ENCODE results near the gene CFAP20DC. TPM values are rescaled to one million over a fixed set of nuclear protein-coding genes. Genes with fewer than 3 reads are reported as not detected.
A peak's percentile ranks its signal among the peaks of the same experiment; 100 is the strongest.

The CFAP20DC gene
- total and polyA plus RNA-seq, 8 donors, result 1.2 to 7.7 (median 5.4) TPM

- intact Hi-C loops (cut with DNase I), result no loop called here
- ATAC-seq, result no peak
Observed at GRCh38 chr3:58804914-58805313, 244.9 kb downstream of the CFAP20DC start.

DNA sequence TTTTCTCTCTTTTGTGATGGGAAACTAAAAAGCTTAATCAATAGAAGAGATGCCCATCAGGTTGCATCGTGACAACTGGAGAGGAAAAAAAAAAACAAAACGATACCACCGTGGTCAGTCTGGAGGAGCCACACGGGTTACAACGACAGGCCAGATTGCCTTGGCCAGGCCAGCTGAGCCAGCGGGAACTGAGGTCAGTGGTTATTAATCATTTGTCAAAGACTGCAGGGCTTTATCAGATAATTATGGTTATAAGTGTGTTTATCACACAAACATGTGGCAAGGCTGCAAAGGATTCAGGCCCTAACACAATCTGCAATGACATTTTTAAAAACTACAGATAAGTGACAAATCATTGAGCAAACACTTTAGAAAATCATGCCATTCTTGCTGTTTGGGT, 248.3 kb downstream of the CFAP20DC start:
- DNase-seq (peak in 1 of 4 donors; percentile 33), ATAC-seq (no peak)
- Histone ChIP-seq H3K4me3 (no peak overlapping the region), H3K9me3 (no peaks in the 10 kb centered on the region), H3K27ac (no peak overlapping the region), H3K36me3 (no peaks in the 10 kb centered on the region), H3K4me1 (no peaks in the 10 kb centered on the region), H3K27me3 (no peaks in the 10 kb centered on the region)
- intact Hi-C loops (cut with DNase I), result no loop called here
- TF ChIP-seq CTCF (IDR thresholded peaks at IDR 0.05), result no peak

More at GRCh38 chr3:58804914-58805313, 244.9 kb downstream of the CFAP20DC start:
- Histone ChIP-seq H3K4me1 (no peaks in the 10 kb centered on the region), H3K27ac (no peak overlapping the region), H3K36me3 (no peaks in the 10 kb centered on the region), H3K9me3 (peaks cover 0 to 2% of the 10 kb centered on the region in 2 donors), H3K27me3 (no peaks in the 10 kb centered on the region), H3K4me3 (no peak overlapping the region)
- no peak for DNase-seq
- TF ChIP-seq CTCF (IDR thresholded peaks at IDR 0.05), result no peak

DNA sequence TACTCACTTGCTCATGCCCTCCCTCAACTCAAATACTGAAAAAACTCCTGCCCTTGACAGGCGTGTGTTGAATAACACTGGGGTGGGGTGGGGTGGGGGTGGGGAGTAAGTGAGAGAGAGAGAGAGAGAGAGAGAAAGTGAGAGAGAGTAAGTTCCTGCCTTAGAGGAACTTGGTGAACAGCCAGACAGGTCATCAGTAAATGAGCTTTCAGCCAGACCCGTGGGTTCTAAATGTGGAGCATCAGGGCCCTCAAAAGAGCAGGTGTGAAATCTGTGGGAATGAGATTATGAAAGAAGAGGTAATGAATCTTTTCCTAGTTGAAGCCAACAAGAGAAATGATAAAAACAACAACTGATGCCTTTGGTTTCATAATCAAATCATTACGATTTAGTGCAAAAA, 248.9 kb downstream of the CFAP20DC start:
- H3K4me1 ChIP-seq, result no peaks in the 10 kb centered on the region
- no peaks in the 10 kb centered on the region for H3K9me3 ChIP-seq
- no peak overlapping the region for H3K4me3 ChIP-seq
- no peak for ATAC-seq
- H3K27me3 ChIP-seq, result no peaks in the 10 kb centered on the region
- H3K27ac ChIP-seq, result no peak overlapping the region
- TF ChIP-seq CTCF (IDR thresholded peaks at IDR 0.05), result no peak
- no peaks in the 10 kb centered on the region for H3K36me3 ChIP-seq
- intact Hi-C loops (cut with DNase I), result no loop called here
- DNase-seq, result no peak

GRCh38 chr3:58800032-58800431, 249.8 kb downstream of the CFAP20DC start:
- no peak overlapping the region for H3K27ac ChIP-seq
- TF ChIP-seq CTCF (IDR thresholded peaks at IDR 0.05), result no peak
- DNase-seq (no peak), ATAC-seq (no peak)
- no peaks in the 10 kb centered on the region for H3K9me3 ChIP-seq
- H3K4me3 ChIP-seq, result no peak overlapping the region
- H3K36me3 ChIP-seq, result no peaks in the 10 kb centered on the region
- intact Hi-C loops (cut with DNase I), result no loop called here
- H3K27me3 ChIP-seq, result no peaks in the 10 kb centered on the region
- H3K4me1 ChIP-seq, result no peaks in the 10 kb centered on the region

- Histone ChIP-seq H3K4me3 (no peak overlapping the region), H3K4me1 (no peaks in the 10 kb centered on the region), H3K27me3 (no peaks in the 10 kb centered on the region), H3K36me3 (no peaks in the 10 kb centered on the region), H3K27ac (no peak overlapping the region), H3K9me3 (no peaks in the 10 kb centered on the region)
- DNase-seq (peak in 1 of 4 donors; percentile 8), ATAC-seq (peak; percentile 49)
- no peak for TF ChIP-seq CTCF (IDR thresholded peaks at IDR 0.05)
- intact Hi-C loops (cut with DNase I), result no loop called here
Observed at GRCh38 chr3:58799271-58799670, 250.6 kb downstream of the CFAP20DC start.

All from left lung (tissue), 10 donors.